ENCODE results near the gene FSHR.

GRCh38 chr2:49035481-49035880 is 118.8 kb downstream of the FSHR start:
- TF ChIP-seq EZH2 (IDR thresholded peaks at IDR 0.05) = no peak
- no peak for TF ChIP-seq POLR2AphosphoS5 (IDR thresholded peaks at IDR 0.05; ENCODE audit: borderline replicate concordance, low read depth, low read length)
- TF ChIP-seq FOXP2 (optimal IDR thresholded peaks at IDR 0.05; ENCODE audit: control extremely low read depth, extremely low read length, insufficient read depth) = no peak

Data from SK-N-MC (cell line).